Stimulated activated CD8-positive, alpha-beta memory T cell treated with anti-CD3 and anti-CD28 coated beads, Interleukin-7, amount 100 ng/mL, for 1 hour (primary cell): Measurements from ENCODE around the gene HOXB2.

Experiments used
- DNase-seq, 2 donors: peaks; one replicate each; pipeline ENCODE4 v3.0.0-alpha.2; 2020; ENCODE audit warnings: low read depth in 2 of 2

Gene HOXB2

GRCh38 chr17:48578616-48579470, 33.9 kb upstream of the HOXB2 start:
- no peak for DNase-seq

- DNase-seq, result peak in 1 of 2 donors; percentile 30
Observed at GRCh38 chr17:48577946-48578615, 33.2 kb upstream of the HOXB2 start, which contains the start of gene HOXB4. TSS of gene HOXB4 (minus strand) at chr17:48578350. CDS start at chr17:48578319, 31 bp downstream.

GRCh38 chr17:48577330-48577945, 32.5 kb upstream of the HOXB2 start:
- DNase-seq, result no peak

GRCh38 chr17:48576479-48577309, 31.8 kb upstream of the HOXB2 start:
- no peak for DNase-seq

GRCh38 chr17:48575673-48576478, 31.0 kb upstream of the HOXB2 start:
- DNase-seq, result no peak

GRCh38 chr17:48575066-48575582, 30.2 kb upstream of the HOXB2 start:
- DNase-seq, result no peak

- no peak for DNase-seq
Observed at GRCh38 chr17:48574505-48575065, 29.7 kb upstream of the HOXB2 start.

- DNase-seq, result no peak
Observed at GRCh38 chr17:48571826-48572417, 27.0 kb upstream of the HOXB2 start.

- no peak for DNase-seq
Observed at GRCh38 chr17:48571024-48571818, 26.3 kb upstream of the HOXB2 start.

GRCh38 chr17:48570325-48571023, 25.6 kb upstream of the HOXB2 start:
- DNase-seq, result no peak

- DNase-seq, result no peak
Observed at GRCh38 chr17:48569674-48570324, 24.9 kb upstream of the HOXB2 start.

- DNase-seq, result no peak
Observed at GRCh38 chr17:48569240-48569582, 24.3 kb upstream of the HOXB2 start.

GRCh38 chr17:48568499-48569239, 23.8 kb upstream of the HOXB2 start:
- DNase-seq, result no peak

- no peak for DNase-seq
Observed at GRCh38 chr17:48567646-48568354, 22.9 kb upstream of the HOXB2 start.

- DNase-seq, result no peak
Observed at GRCh38 chr17:48567209-48567608, 22.3 kb upstream of the HOXB2 start.

- DNase-seq, result no peak
Observed at GRCh38 chr17:48566717-48567116, 21.8 kb upstream of the HOXB2 start.
